ENCODE results near the gene FGGY.

DNA sequence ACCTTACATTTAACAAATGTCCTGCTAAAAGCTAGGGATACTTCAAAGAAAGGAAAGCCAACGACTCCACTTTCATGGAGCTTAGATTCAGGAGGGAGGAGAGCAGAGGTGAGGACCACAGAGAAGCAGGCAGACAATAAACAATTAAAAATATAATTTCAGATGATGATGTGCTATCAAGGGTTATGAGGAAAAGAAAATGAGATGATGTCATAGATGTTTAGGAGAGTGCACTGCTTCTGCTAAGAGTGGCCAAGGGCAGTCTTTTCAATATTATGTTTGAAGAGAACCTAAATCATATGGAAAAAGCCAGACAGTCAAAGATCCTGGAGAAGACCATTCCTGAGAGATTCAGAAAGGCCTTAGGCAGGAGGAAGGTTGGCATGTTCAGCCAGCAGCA lies 451.2 kb downstream of the FGGY start:
- TF ChIP-seq, protein P1, sequence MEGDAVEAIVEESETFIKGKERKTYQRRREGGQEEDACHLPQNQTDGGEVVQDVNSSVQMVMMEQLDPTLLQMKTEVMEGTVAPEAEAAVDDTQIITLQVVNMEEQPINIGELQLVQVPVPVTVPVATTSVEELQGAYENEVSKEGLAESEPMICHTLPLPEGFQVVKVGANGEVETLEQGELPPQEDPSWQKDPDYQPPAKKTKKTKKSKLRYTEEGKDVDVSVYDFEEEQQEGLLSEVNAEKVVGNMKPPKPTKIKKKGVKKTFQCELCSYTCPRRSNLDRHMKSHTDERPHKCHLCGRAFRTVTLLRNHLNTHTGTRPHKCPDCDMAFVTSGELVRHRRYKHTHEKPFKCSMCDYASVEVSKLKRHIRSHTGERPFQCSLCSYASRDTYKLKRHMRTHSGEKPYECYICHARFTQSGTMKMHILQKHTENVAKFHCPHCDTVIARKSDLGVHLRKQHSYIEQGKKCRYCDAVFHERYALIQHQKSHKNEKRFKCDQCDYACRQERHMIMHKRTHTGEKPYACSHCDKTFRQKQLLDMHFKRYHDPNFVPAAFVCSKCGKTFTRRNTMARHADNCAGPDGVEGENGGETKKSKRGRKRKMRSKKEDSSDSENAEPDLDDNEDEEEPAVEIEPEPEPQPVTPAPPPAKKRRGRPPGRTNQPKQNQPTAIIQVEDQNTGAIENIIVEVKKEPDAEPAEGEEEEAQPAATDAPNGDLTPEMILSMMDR (IDR thresholded peaks at IDR 0.05) = no peak
- no peak for TF ChIP-seq EZH2 (IDR thresholded peaks at IDR 0.05; ENCODE audit: borderline replicate concordance, insufficient read depth, low read depth, low read length, poor library complexity, severe bottlenecking)
